ENCODE results near the gene MTHFSD.

- TF ChIP-seq, protein P1, sequence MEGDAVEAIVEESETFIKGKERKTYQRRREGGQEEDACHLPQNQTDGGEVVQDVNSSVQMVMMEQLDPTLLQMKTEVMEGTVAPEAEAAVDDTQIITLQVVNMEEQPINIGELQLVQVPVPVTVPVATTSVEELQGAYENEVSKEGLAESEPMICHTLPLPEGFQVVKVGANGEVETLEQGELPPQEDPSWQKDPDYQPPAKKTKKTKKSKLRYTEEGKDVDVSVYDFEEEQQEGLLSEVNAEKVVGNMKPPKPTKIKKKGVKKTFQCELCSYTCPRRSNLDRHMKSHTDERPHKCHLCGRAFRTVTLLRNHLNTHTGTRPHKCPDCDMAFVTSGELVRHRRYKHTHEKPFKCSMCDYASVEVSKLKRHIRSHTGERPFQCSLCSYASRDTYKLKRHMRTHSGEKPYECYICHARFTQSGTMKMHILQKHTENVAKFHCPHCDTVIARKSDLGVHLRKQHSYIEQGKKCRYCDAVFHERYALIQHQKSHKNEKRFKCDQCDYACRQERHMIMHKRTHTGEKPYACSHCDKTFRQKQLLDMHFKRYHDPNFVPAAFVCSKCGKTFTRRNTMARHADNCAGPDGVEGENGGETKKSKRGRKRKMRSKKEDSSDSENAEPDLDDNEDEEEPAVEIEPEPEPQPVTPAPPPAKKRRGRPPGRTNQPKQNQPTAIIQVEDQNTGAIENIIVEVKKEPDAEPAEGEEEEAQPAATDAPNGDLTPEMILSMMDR (IDR thresholded peaks at IDR 0.05), result no peak
- TF ChIP-seq POLR2A (IDR thresholded peaks at IDR 0.05), result no peak
These were observed 24.4 kb upstream of the MTHFSD start for GRCh38 chr16:86579268-86580062.

Measured in breast epithelium (tissue), 3 donors.